ENCODE measurements around the gene HDAC4.

- TF ChIP-seq CTCF (IDR thresholded peaks at IDR 0.05) (no peak), POLR2A (IDR thresholded peaks at IDR 0.05) (no peak)
Measured at GRCh38 chr2:239070466-239070865, 330.4 kb downstream of the HDAC4 start.
